Measurements from ENCODE around the gene DLGAP3.

DLGAP3 gene

GRCh38 chr1:34917017-34917416, 12.4 kb downstream of the DLGAP3 start:
- TF ChIP-seq POLR2AphosphoS5 (IDR thresholded peaks at IDR 0.05; ENCODE audit: low read depth, low read length) (no peak), FOXP2 (optimal IDR thresholded peaks at IDR 0.05; ENCODE audit: borderline replicate concordance, extremely low read depth, extremely low read length, insufficient read depth) (no peak), REST (IDR thresholded peaks at IDR 0.05; ENCODE audit: insufficient read depth in 1 of 2, low read depth in 2 of 2, low read length in 2 of 2) (no peak), TAF1 (IDR thresholded peaks at IDR 0.05; ENCODE audit: borderline replicate concordance, insufficient read depth, low read length) (no peak), SIN3A (IDR thresholded peaks at IDR 0.05; ENCODE audit: borderline replicate concordance, insufficient read depth, low read length) (no peak)

- no peak for TF ChIP-seq SIN3A (IDR thresholded peaks at IDR 0.05; ENCODE audit: borderline replicate concordance, insufficient read depth, low read length)
- TF ChIP-seq REST (IDR thresholded peaks at IDR 0.05; ENCODE audit: insufficient read depth in 1 of 2, low read depth in 2 of 2, low read length in 2 of 2) = no peak
- no peak for TF ChIP-seq POLR2AphosphoS5 (IDR thresholded peaks at IDR 0.05; ENCODE audit: low read depth, low read length)
- no peak for TF ChIP-seq TAF1 (IDR thresholded peaks at IDR 0.05; ENCODE audit: borderline replicate concordance, insufficient read depth, low read length)
- no peak for TF ChIP-seq FOXP2 (optimal IDR thresholded peaks at IDR 0.05; ENCODE audit: borderline replicate concordance, extremely low read depth, extremely low read length, insufficient read depth)
Observed at GRCh38 chr1:34916104-34916503, 13.3 kb downstream of the DLGAP3 start.

GRCh38 chr1:34915521-34915920, 13.9 kb downstream of the DLGAP3 start:
- TF ChIP-seq REST (IDR thresholded peaks at IDR 0.05; ENCODE audit: insufficient read depth in 1 of 2, low read depth in 2 of 2, low read length in 2 of 2) (no peak), POLR2AphosphoS5 (IDR thresholded peaks at IDR 0.05; ENCODE audit: low read depth, low read length) (no peak), SIN3A (IDR thresholded peaks at IDR 0.05; ENCODE audit: borderline replicate concordance, insufficient read depth, low read length) (no peak), TAF1 (IDR thresholded peaks at IDR 0.05; ENCODE audit: borderline replicate concordance, insufficient read depth, low read length) (no peak), FOXP2 (optimal IDR thresholded peaks at IDR 0.05; ENCODE audit: borderline replicate concordance, extremely low read depth, extremely low read length, insufficient read depth) (no peak)

- TF ChIP-seq SIN3A (IDR thresholded peaks at IDR 0.05; ENCODE audit: borderline replicate concordance, insufficient read depth, low read length) = no peak
- TF ChIP-seq REST (IDR thresholded peaks at IDR 0.05; ENCODE audit: insufficient read depth in 1 of 2, low read depth in 2 of 2, low read length in 2 of 2) = no peak
- no peak for TF ChIP-seq TAF1 (IDR thresholded peaks at IDR 0.05; ENCODE audit: borderline replicate concordance, insufficient read depth, low read length)
- TF ChIP-seq FOXP2 (optimal IDR thresholded peaks at IDR 0.05; ENCODE audit: borderline replicate concordance, extremely low read depth, extremely low read length, insufficient read depth) = no peak
- no peak for TF ChIP-seq POLR2AphosphoS5 (IDR thresholded peaks at IDR 0.05; ENCODE audit: low read depth, low read length)
Observed at GRCh38 chr1:34914958-34915357, 14.5 kb downstream of the DLGAP3 start.

GRCh38 chr1:34911465-34911864, 18.0 kb downstream of the DLGAP3 start:
- TF ChIP-seq SIN3A (IDR thresholded peaks at IDR 0.05; ENCODE audit: borderline replicate concordance, insufficient read depth, low read length) (no peak), TAF1 (IDR thresholded peaks at IDR 0.05; ENCODE audit: borderline replicate concordance, insufficient read depth, low read length) (no peak), FOXP2 (optimal IDR thresholded peaks at IDR 0.05; ENCODE audit: borderline replicate concordance, extremely low read depth, extremely low read length, insufficient read depth) (no peak), POLR2AphosphoS5 (IDR thresholded peaks at IDR 0.05; ENCODE audit: low read depth, low read length) (no peak), REST (IDR thresholded peaks at IDR 0.05; ENCODE audit: insufficient read depth in 1 of 2, low read depth in 2 of 2, low read length in 2 of 2) (no peak)
